OCI-LY1 (cell line): ENCODE data around the gene CCDC47.

ENCODE experiments used
- H2AFZ ChIP-seq: fragments of 200-600 bp; sonication (generic), shearing (Covaris generic); 2 replicates; pipeline ENCODE4 v1.6.0; 2014; ENCODE audit warnings: antibody characterized with exemption, mild to moderate bottlenecking, low read length
- H3F3A ChIP-seq: fragments of 200-600 bp; sonication (generic), shearing (Covaris generic); 2 replicates; pipeline ENCODE4 v1.6.0; 2014; ENCODE audit warnings: mild to moderate bottlenecking, antibody characterized with exemption, low read length, moderate library complexity; ENCODE audit not compliant: insufficient read depth
- H3K27ac ChIP-seq: fragments of 200-600 bp; sonication (generic); 2 replicates; pipeline ENCODE4 v1.5.1; 2014; ENCODE audit warnings: low read length, mixed run types, mild to moderate bottlenecking, low read depth; ENCODE audit not compliant: poor library complexity, severe bottlenecking
- H3K27me3 ChIP-seq: fragments of 200-600 bp; sonication (generic); 2 replicates; pipeline ENCODE4 v1.6.0; 2014; ENCODE audit warnings: antibody characterized with exemption, mild to moderate bottlenecking, low read length, moderate library complexity; ENCODE audit not compliant: insufficient read depth
- H3K36me3 ChIP-seq: fragments of 200-600 bp; sonication (generic); 2 replicates; pipeline ENCODE4 v1.6.1; 2014; ENCODE audit warnings: mild to moderate bottlenecking, antibody characterized with exemption, low read length, moderate library complexity, mixed read lengths; ENCODE audit not compliant: insufficient read depth
- H3K4me1 ChIP-seq: fragments of 200-600 bp; sonication (generic); 2 replicates; pipeline ENCODE4 v1.5.1; 2014; ENCODE audit warnings: mild to moderate bottlenecking, low read length, moderate library complexity; ENCODE audit not compliant: insufficient read depth, severe bottlenecking
- H3K4me2 ChIP-seq: fragments of 200-600 bp; sonication (generic), shearing (Covaris generic); 2 replicates; pipeline ENCODE4 v1.6.1; 2014; ENCODE audit warnings: low read length
- H3K4me3 ChIP-seq: fragments of 200-600 bp; sonication (generic); 2 replicates; pipeline ENCODE4 v1.5.1; 2014; ENCODE audit warnings: low read length, low read depth, mild to moderate bottlenecking, mixed read lengths; ENCODE audit not compliant: poor library complexity, severe bottlenecking
- H3K79me2 ChIP-seq: fragments of 200-600 bp; shearing (Covaris generic); 2 replicates; pipeline ENCODE4 v1.6.1; 2016; ENCODE audit warnings: mixed run types, low read length, mixed read lengths; ENCODE audit not compliant: insufficient read depth
- H3K9ac ChIP-seq: fragments of 200-600 bp; sonication (generic), shearing (Covaris generic); 2 replicates; pipeline ENCODE4 v1.6.1; 2014; ENCODE audit warnings: mild to moderate bottlenecking, low read length, mixed read lengths
- H3K9me2 ChIP-seq: fragments of 200-600 bp; sonication (generic), shearing (Covaris generic); 2 replicates; pipeline ENCODE4 v1.6.1; 2014; ENCODE audit warnings: low read depth, mild to moderate bottlenecking, low read length, mixed read lengths
- H3K9me3 ChIP-seq: fragments of 200-600 bp; shearing (Covaris generic); 2 replicates; pipeline ENCODE4 v1.6.1; 2014; ENCODE audit warnings: low read length, mixed read lengths
- H4K20me1 ChIP-seq: fragments of 200-600 bp; sonication (generic), shearing (Covaris generic); 2 replicates; pipeline ENCODE4 v1.6.0; 2016; ENCODE audit warnings: mild to moderate bottlenecking, low read length; ENCODE audit not compliant: insufficient read depth
- EZH2 ChIP-seq: fragments of 200-600 bp; sonication (generic), shearing (Covaris generic); IDR thresholded peaks from 2 replicates; pipeline ENCODE4 v1.8.0; 2017; ENCODE audit warnings: borderline replicate concordance, mixed run types, mild to moderate bottlenecking, antibody characterized with exemption, low read length, moderate library complexity, mixed read lengths
- TF ChIP-seq, protein P1 (sequence below): fragments of 200-600 bp; sonication (generic), shearing (Covaris generic); IDR thresholded peaks from 2 replicates; pipeline ENCODE4 v1.5.1; 2017; ENCODE audit warnings: mild to moderate bottlenecking, antibody characterized with exemption, low read length, moderate library complexity, mixed read lengths

The CCDC47 gene

DNA sequence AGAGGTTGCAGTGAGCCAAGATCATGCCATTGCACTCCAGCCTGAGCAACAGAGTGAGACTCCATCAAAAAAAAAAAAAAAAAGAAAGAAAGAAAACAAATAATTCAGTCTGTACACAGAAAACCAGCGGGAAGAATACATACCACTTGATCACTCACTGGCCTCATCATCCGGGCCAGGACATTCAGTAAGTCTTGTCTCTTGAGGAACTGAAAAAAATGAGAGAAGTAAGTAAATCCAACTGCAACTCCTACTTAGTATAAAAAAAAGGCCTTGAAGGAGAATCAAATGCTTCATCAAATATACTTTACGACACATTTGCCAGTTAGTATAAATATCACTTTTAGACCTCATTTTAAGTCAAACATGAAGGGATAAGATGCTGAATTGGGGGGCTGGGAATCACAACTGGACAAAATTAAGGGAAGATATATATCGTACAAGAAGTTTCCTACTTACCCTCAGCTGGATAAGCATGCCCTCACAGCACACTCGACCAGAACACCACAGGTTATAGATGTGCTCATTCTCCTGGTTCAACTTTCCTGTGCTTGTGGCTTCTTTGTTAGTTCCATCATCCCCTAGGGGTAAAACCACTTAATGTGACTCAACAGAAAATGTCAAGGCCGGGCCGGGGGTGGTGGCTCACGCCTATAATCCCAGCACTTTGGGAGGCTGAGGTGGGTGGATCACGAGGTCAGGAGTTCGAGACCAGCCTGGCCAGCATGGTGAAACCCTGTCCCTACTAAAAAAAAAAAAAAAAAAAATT is 12.4 kb downstream of the CCDC47 start:
- H3K9ac ChIP-seq, result no peak overlapping the region
- no peaks in the 10 kb centered on the region for H3K27me3 ChIP-seq
- H4K20me1 ChIP-seq, result no peaks in the 10 kb centered on the region
- 0 out of 2 replicates have a peak, but pooled peaks cover 5% of the 10 kb centered on the region for H3K79me2 ChIP-seq
- peaks cover 91% of the 10 kb centered on the region for H3K36me3 ChIP-seq
- no peak overlapping the region for H2AFZ ChIP-seq
- H3K4me3 ChIP-seq, result no peak overlapping the region
- no peaks in the 10 kb centered on the region for H3F3A ChIP-seq
- no peak overlapping the region for H3K4me2 ChIP-seq
- H3K9me2 ChIP-seq, result no peaks in the 10 kb centered on the region
- H3K27ac ChIP-seq, result no peak overlapping the region
- TF ChIP-seq EZH2, result no peak
- TF ChIP-seq, protein P1, sequence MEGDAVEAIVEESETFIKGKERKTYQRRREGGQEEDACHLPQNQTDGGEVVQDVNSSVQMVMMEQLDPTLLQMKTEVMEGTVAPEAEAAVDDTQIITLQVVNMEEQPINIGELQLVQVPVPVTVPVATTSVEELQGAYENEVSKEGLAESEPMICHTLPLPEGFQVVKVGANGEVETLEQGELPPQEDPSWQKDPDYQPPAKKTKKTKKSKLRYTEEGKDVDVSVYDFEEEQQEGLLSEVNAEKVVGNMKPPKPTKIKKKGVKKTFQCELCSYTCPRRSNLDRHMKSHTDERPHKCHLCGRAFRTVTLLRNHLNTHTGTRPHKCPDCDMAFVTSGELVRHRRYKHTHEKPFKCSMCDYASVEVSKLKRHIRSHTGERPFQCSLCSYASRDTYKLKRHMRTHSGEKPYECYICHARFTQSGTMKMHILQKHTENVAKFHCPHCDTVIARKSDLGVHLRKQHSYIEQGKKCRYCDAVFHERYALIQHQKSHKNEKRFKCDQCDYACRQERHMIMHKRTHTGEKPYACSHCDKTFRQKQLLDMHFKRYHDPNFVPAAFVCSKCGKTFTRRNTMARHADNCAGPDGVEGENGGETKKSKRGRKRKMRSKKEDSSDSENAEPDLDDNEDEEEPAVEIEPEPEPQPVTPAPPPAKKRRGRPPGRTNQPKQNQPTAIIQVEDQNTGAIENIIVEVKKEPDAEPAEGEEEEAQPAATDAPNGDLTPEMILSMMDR, result no peak
- H3K9me3 ChIP-seq, result no peaks in the 10 kb centered on the region
- no peaks in the 10 kb centered on the region for H3K4me1 ChIP-seq

DNA sequence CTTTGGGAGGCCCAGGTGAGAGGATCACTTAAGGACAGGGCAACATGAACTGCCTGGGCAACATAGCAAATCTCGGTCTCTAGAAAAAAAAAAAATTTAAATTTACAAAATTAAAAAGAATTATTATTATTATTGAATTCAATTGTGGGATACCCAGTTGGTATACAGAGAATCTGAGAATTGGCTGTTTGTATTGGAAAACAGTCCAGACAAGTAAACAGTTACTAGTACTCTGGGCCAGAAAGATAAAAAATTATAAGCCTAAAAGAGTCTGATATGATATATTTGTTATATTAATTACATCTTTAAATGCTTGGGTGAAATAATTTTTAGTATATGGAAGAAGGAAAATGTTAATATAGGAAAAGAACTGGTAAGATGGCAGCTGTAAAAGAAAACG is 15.0 kb downstream of the CCDC47 start:
- no peaks in the 10 kb centered on the region for H3K9me3 ChIP-seq
- peaks cover 93% of the 10 kb centered on the region for H3K36me3 ChIP-seq
- no peaks in the 10 kb centered on the region for H4K20me1 ChIP-seq
- H2AFZ ChIP-seq, result no peak overlapping the region
- TF ChIP-seq, protein P1, result no peak
- TF ChIP-seq EZH2, result no peak
- no peak overlapping the region for H3K4me3 ChIP-seq
- no peaks in the 10 kb centered on the region for H3K9me2 ChIP-seq
- H3K4me1 ChIP-seq, result no peaks in the 10 kb centered on the region
- H3K4me2 ChIP-seq, result no peak overlapping the region
- H3K79me2 ChIP-seq, result no peaks in the 10 kb centered on the region
- no peak overlapping the region for H3K9ac ChIP-seq
- no peaks in the 10 kb centered on the region for H3K27me3 ChIP-seq
- no peak overlapping the region for H3K27ac ChIP-seq
- H3F3A ChIP-seq, result no peaks in the 10 kb centered on the region

DNA sequence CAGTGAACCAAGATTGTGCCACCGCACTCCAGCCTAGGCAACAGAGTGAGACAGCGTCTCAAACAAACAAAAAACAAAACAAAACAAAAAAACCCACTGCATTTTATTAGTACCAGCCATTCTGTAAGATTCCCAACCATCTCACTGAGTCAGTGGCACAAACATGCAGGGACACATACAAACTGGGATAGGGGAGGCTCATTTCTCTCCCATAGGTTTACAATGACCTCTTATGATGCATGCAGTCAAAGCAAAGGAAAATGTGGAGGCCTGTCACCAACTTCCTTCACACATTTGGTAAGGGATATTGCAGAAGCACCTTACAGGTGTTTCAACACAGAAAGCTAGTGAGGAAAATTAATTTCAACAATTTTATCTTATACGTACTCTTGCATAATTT is 19.4 kb downstream of the CCDC47 start:
- H2AFZ ChIP-seq, result no peak overlapping the region
- H3K4me2 ChIP-seq, result no peak overlapping the region
- H3K27ac ChIP-seq, result no peak overlapping the region
- no peak overlapping the region for H3K4me3 ChIP-seq
- H3K9me2 ChIP-seq, result no peaks in the 10 kb centered on the region
- no peaks in the 10 kb centered on the region for H3K9me3 ChIP-seq
- H3K79me2 ChIP-seq, result no peaks in the 10 kb centered on the region
- H3K27me3 ChIP-seq, result no peaks in the 10 kb centered on the region
- no peak overlapping the region for H3K9ac ChIP-seq
- H3F3A ChIP-seq, result no peaks in the 10 kb centered on the region
- H3K36me3 ChIP-seq, result peaks cover 97% of the 10 kb centered on the region
- H3K4me1 ChIP-seq, result no peaks in the 10 kb centered on the region
- no peak for TF ChIP-seq EZH2
- TF ChIP-seq, protein P1, result no peak
- no peaks in the 10 kb centered on the region for H4K20me1 ChIP-seq
